HG03175 (cell line): ENCODE results near the gene GATD1.

Experiments
- ATAC-seq: cut with Tn5 transposase; IDR thresholded peaks from one replicate; pipeline ENCODE4 v1.9.1; 2021; ENCODE audit warnings: mild to moderate bottlenecking, moderate library complexity; ENCODE audit not compliant: unreplicated experiment

GATD1 gene

DNA sequence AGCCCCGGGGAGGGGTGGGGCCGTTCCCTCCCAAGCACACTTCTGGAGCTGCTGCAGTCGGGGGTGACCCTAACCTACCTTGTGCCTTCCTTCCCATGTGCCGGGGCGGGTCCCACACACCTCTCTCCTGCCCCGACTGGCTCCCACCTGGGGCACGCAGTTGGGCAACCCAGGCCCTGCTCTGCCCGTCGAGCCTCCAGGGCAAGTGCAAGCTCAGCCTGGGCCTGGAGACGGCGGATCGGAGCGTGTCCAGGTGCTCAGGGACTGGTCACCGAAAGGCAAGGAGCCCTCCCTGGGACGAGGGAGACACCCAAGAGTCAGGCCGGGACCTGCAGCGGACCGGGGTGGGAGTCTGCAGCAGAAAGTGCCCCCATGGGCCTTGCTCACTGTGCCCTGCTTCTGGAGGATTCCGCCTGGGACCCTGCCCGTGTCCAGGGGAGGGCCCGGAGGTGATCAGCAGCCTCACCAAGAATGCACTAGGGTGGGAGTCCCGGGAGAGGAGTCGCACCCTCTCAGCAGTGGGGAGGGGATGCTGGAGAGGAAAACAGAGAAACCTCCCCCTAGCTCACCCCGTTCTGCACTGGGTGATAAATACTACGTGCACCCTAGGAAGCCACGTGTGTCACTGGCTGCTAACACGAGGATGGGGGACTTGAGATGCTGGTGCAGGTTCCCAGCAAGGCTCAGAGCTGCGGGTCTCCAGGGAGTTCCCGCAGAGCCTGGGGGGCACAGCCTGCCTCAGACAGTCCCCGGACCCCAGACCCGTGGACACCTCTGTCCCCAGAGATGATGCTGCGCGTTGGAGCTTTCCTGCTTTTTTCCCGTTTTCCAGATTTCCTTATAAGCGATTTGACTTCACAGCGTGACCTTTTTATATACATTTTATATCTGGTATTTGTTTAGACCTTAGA lies 5.2 kb upstream of the GATD1 start:
- no peak for ATAC-seq

DNA sequence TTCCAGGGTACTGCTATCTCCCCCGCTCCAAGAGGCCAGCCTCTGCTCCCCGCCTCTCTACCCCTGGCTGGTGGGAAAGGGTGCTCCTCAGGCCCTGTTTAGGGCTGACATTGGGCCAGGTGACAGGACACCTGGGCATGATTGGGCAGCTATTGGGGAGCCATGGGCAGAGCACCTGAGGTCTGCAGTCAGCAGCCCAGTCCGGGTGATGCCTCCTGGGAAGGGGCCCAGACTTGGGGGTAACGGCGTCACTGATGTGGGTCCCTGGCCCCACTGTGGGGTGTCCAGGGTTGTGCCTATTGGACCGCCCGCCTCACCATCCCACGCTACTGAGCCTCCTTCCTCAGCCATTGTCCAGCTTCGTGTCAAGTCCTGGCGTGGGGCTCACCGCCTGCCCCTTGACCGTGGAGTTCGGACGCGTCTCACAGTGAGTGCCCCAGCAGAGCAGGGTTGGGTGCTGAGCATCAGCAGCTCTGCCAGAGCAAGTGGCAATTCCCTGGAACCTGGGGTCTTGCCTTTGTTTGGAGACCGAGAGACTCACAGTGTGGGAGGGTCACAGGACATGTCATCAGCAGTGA lies 2.8 kb upstream of the GATD1 start:
- ATAC-seq = no peak

DNA sequence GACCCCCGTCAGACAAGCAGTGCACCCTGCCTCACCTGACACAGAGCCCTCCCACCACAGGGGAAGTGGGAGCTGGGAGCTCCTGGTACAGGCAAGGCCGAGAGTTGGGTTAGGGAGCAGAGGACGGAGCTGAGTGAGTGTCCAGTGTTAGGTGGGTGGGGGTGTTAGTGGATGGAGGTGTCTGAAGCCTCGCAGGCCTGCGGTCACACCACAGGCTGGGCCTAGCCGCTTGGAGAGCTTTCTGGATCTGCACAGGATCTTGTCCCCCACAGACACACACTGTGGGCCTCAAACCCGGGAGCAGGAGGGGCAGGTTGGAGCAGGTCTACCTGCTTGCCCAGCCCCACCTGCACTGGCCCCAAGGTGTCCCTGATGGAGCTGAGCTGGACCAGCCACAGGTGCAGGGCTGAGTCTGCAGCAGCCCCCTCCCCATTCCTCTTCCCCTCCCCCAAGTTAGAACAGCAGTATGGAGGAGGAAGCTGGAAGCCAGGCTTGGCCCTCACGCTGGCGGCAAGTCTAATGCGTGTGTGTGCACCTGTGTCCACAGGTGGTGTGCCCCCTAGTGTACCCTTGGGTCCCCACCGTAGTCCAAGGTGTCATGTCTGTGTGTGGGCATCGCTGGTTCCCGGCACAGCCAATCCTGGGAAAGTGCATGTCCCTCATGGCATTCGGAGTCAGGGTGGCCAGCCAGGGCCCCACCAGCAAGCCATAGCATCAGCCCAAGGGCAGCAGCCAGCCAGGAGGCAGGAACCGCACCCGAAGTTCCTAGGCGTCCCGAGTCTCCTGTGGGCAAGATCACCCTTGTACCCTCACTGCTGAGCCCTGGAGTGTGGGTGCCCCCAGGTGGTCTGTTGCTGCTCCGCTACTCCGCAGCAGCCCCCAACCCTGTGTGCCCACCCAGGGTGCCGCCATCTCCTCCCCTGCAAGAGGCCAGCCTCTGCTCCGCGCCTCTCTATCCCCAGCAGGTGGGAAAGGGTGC lies 2.0 kb upstream of the GATD1 start:
- no peak for ATAC-seq

DNA sequence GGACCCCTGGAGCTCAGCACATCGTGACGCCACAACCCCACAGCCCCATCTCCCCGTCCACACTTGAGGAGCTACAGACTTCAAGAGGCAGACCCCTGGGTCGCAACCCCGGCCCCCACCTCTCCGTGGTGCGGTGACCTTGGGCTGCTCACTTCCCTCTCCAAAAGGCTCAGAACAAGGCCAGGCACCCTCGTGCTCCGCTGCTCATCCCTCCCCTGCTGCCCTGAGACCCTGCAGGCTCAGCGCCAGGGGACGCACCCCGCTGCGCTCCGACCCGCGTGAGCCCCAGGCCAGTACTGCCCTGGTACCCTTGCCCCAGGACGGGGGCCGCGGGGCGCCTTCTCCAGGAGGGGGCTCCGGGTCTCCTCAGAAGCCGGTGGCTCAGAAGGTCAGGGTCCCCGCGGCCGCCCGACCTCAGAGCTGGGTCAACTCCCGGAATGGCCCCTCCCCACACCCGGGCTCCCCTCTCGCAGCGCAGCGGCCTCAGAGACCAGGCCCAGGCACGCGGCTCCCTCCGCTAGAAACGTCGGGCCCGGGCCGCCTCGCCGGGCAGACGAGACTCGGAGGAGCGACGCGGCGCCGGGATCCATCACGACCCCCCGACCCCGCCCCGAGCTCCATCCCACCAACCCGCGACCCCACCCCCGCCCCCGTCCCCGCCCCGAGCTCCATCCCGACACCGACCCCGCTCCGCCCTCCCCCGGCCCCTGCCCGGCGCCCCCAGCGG lies 563 bp downstream of the GATD1 start:
- peak; percentile 30 for ATAC-seq

DNA sequence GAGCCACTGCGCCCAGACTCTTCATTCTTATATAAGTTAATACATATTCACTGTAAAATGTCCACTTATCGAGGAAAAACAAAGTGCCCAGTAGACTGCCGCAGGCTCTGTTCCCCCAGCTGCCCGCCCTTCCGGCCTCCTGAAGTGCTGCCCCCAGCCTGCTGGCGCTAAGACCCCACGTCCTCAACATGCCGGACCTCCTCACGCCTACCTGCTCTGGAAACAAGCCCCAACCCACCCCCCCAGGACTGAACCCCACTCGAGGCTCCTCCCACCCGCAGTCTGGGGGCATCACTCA lies 1.1 kb downstream of the GATD1 start:
- ATAC-seq = no peak

- ATAC-seq = no peak
These were observed 2.3 kb downstream of the GATD1 start for GRCh38 chr11:774873-775592.

- ATAC-seq = no peak
These were observed 3.5 kb downstream of the GATD1 start for GRCh38 chr11:773830-774229.

DNA sequence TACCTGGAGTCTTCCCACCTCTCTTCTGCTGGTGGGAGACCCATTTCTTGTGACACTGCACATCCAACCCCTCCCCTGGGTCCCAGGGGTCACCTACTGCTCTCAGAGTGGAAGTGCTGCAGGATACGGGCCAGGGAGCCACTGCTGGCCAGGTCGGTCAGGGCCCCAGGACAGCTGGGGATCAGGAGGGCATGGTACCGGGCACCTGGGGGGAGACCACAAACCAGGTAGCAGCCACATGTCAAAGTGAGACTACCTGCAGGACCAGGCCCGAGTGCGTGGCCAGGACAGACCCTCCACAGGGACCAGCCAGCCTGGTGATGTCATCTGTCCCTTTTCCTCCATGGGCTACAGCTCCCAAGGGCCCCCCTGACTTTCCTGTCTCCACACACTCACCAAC lies 3.9 kb downstream of the GATD1 start:
- ATAC-seq = no peak

DNA sequence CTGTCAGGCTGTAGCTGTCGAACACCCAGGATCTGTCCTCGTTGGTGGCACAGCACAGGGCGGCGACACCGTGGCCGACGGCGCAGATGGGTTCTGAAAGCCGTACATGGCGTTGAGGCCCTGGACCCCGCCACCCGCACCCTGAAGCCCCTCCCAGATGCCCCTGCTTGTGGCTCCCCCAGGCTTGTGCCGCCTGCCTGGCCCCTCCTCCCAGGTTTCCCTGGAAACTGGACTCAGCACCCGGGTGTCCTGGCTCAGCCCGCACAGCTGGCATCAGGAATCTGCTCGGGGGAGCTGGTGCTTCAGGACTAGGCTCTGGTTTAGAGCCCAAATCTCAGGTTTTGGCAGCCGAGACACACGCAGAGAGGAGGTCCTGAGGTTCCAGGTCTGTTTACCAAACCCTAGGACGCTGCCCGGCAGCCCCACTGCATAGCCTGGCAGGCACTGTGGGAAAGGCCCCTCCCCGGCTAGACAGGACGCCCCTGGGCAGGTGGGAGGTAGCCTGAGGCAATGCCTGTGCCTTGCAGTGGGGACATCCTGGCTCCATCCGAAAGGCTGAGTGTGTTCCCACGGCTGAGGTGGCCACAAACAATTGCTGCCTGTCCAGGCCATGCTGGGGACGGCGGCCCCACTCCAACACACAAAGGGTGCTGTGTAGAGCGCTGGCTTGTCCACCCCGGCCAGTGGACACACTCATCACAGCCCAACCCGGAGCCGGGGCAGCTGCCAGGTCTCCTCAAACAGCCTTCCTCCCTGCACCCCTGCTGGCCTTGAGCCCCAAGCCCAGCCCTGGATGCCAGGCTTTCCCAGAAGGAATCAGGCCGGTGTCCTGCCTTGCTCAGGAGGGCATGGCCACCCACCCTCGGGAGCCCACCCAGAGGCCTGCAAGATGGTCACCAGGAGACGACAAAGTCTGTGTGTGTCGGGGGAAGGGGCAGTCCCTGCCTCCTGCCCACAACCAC lies 4.6 kb downstream of the GATD1 start:
- no peak for ATAC-seq

DNA sequence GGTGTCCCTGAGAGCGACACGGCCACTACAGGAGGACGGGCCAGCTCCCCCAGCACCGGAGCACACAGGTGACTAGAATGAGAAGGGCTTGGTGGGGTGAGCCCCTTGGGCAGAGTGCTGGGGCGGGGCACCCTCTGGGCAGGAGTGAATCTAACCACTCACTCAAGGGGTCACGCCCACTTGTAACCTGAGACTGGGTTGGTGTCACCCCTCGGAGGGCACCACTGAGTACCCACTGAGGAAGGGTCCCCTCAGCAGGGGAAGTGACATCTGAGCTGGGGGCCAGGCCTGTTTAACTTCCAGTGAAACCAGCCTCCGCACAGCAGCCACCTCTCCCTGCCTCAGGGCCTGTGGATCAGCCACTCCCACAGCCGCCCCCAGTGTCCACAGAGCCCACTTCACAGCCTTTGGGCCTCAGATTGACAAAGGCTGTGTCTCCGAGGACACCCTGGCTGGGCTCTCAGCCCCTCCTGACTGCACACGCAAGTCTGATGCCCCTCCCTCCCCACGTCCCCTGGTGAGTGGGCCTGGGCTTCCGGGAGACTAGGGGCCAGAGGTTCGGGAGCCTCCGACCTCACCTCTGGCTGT lies 5.6 kb downstream of the GATD1 start:
- ATAC-seq = no peak

DNA sequence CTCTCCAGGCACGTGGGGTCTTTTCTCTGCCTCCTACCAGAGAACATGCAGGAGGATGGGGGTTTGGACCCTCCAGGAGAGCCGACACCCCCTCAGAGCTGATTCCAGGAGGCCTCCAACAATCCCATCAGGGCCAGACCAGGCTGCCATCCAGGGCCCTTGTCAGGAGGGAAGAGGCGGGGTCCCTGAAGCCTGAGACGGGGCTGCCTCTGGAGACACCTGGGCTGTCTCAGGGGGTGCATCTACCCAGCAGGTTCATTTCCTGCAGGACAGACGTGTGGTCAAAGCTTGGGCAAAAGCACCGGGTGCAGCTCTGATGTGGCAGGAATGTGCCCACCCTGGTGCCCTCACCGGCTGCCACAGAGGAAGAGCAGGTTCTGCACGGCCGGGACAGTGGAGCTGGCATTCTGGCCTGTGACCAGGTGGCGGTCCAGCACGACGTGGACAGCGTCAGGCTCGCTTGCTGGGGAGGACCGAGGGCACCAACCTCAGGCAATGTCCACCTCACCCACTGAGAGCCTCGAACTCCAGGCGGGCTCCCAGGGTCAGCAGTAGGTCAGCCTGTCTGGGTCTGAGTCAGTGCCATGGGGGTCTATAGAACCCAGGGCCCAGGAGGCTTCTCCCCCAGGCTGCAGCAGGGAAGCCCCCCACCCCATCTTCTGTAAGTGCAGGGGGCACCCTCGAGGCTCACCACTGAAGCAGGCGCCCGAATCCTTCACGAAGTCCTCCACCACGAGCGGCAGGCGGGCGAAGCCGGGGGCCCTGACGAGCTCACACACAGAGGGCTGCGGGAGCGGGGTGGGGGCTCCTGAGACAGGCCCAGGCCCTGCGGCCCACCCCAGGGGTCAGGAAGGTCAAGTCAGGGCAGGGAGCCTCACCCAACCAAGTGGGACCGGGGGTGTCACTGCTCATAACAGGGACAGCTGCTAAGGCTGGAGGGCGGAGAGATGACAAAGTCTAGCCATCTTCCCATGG lies 6.4 kb downstream of the GATD1 start:
- no peak for ATAC-seq

DNA sequence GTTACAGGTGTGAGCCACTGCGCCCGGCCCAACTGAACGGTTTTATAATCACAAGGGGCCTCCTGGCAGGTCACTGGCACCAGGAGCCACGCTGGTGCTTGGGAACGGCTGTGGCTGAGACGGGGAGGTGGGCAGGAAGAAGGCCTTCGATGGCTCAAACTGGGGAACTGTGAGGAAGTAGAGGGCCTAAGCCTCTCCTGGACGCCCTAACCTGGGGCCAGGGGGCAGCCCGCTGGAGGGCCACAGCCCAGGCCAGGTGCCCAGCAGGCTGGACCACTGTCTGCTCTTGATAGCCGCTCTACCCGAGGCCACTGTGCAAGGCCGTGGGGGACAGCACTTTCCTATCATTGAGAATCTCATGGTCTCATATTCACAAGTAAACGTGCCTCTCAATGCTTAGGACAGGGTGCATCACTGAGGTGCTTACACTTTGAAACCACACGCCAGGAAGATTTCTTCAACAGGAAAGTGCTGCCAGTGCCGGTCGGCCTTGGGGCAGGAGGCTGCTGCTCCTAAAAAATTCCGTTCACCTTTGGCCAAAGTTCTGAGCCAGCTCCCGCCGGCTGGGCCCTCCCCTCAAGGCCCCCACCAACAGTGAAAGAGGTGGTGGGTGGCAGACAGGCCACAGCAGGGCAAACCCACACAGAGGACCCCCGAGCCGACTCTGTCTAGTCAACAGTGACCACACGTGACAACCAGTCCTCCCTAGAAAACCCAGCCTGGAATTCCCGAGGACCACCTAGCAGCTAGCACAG lies 7.2 kb downstream of the GATD1 start:
- ATAC-seq = no peak

GRCh38 chr11:767238-767637 lies 10.0 kb downstream of the GATD1 start:
- ATAC-seq = no peak

DNA sequence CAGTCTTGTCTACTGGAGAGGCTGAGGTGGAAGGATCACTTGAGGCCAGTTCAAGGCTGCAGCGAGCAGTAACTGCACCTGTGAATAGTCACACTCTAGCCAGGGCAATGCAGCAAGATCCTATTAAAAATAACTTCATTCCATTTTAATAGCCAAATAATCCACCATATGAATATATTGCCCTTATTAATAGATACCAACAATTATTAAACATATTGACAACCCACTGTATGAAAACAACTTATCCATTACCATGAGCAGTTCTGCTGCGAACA lies 10.4 kb downstream of the GATD1 start:
- no peak for ATAC-seq

DNA sequence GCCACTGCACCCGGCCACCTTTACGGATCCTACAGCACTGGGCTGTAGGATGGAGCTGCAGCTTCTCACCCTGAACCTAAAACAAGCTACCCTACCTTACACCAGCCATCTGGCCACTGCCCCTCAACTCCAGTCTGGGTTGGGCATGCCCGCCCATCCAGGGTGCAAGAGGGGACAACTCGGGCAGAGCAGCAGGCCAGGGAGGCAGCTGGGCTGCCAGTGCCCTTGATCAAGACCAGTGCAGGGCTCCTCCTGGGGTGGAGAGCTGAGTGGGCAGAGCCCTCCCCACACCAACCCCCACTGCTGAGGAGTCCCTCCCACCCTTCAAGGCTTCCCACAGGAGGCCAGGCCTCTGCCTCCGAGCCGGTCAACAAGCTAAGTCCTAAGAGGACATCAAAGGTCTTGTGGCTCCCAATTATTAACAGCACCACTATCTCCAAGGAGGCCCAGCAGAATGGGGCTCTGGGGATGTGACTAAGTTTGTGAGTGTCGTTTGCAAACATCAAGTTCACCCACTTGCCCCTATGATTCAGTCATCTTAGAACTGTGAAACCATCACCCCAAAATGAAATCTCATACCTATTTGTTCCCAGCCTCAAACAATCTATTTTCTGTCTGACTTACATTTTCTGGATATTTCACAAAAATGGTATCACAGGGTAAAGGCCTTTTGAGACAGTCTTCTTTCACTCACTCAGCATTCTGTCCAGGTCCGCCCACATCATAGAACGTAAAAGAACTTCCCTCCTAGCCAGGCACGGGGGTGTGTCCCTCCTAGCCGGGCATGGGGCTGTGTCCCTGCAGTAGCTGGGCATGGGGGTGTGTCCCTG lies 11.0 kb downstream of the GATD1 start:
- ATAC-seq = no peak

DNA sequence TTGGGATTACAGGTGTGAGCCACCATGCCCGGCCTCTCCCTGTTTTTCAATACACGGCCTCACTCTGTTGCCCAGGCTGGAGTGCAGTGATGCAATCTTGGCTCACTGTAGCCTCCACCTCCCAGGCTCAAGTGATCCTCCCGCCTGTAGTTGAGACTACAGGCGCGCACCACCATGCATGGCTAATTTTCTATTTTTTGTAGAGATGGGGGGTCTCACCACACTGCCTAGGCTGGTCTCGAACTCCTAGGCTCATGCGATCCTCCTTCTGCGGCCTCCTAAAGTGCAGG lies 11.5 kb downstream of the GATD1 start:
- no peak for ATAC-seq
